ENCODE measurements around the gene LGI4. TPM values are rescaled to one million over a fixed set of nuclear protein-coding genes. Genes with fewer than 3 reads are reported as not detected.

The LGI4 gene
- total and polyA plus RNA-seq, 2 experiments from 2014 or later, result 3.4 to 4.3 TPM

DNA sequence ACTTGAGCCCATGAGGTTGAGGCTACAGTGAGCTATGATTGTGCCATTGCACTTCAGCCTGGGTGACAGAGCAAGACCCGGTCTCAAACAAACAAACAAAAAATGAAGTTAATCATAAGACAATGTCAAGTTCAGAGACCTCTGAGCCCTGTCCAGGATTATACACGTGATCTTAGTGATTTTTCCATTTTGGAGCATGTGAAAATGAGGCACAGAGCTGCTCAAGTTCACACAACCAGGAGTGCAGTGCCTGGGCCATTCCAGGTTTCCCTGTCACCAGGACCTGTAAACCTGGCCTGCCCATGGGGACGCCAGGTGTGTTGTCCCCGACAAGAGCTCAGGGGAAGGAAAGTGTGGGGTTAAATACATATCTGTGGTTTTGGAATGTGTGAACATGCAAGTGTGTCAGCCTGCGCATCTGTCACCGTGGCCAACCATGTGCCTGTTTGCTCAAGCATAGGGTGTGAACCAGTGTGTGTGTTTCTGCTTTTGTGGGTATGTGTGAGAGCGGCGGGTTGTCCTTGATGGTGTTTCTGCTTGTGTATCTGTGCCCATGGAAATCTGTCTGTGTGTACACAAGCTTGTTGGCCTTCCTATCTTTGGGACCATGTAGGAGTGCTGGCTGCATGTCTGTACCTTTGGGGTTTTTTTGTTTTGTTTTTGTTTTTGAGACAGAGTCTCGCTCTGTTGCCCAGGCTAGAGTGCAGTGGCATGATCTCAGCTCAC is 2.3 kb upstream of the LGI4 start:
- peaks cover 7% of the 10 kb centered on the region; the same call in 1 of the 2 replicates for H3K27me3 ChIP-seq (ENCODE audit: insufficient read depth)
- no peak overlapping the region for H3K27ac ChIP-seq (ENCODE audit: low read depth)
- Mint-ChIP-seq H3K9me3 (no peaks in the 10 kb centered on the region; the same call in 2 of the 3 replicates), H3K36me3 (ENCODE audit: low read depth) (no peaks in the 10 kb centered on the region; the same call in 2 of the 3 replicates), H3K27ac (no peak overlapping the region), H3K4me1 (peaks cover 34% of the 10 kb centered on the region), H3K4me3 (no peak overlapping the region), H3K27me3 (ENCODE audit: insufficient read depth, low read depth, poor library complexity) (peaks cover 24% of the 10 kb centered on the region)
- H4K20me1 ChIP-seq (replicated peaks; ENCODE audit: insufficient read depth), result no peaks in the 10 kb centered on the region
- DNase-seq (ENCODE audit: low spot score), result no peak
- 0 out of 2 replicates have a peak, but pooled peaks cover 6% of the 10 kb centered on the region for H3F3A ChIP-seq (replicated peaks; ENCODE audit: low read depth)
- H3K4me2 ChIP-seq, result no peak overlapping the region
- TF ChIP-seq, protein P1, sequence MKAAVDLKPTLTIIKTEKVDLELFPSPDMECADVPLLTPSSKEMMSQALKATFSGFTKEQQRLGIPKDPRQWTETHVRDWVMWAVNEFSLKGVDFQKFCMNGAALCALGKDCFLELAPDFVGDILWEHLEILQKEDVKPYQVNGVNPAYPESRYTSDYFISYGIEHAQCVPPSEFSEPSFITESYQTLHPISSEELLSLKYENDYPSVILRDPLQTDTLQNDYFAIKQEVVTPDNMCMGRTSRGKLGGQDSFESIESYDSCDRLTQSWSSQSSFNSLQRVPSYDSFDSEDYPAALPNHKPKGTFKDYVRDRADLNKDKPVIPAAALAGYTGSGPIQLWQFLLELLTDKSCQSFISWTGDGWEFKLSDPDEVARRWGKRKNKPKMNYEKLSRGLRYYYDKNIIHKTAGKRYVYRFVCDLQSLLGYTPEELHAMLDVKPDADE (IDR thresholded peaks at IDR 0.05), result no peak
- TF ChIP-seq JUNB (IDR thresholded peaks at IDR 0.05; ENCODE audit: unreplicated experiment) (no peak), NANOG (IDR thresholded peaks at IDR 0.05; ENCODE audit: borderline replicate concordance) (no peak), STAT1 (IDR thresholded peaks at IDR 0.05; ENCODE audit: unreplicated experiment) (no peak), ZNF114 (CRISPR knock-in tag; IDR thresholded peaks at IDR 0.05) (no peak), ZNF331 (CRISPR knock-in tag; IDR thresholded peaks at IDR 0.05; ENCODE audit: low read depth) (no peak), POLR2AphosphoS5 (IDR thresholded peaks at IDR 0.05; ENCODE audit: low read depth) (no peak), CREB1 (CRISPR knock-in tag; IDR thresholded peaks at IDR 0.05; ENCODE audit: low read depth) (no peak), EZH2phosphoT487 (IDR thresholded peaks at IDR 0.05; ENCODE audit: unreplicated experiment) (no peak), EZH2 (IDR thresholded peaks at IDR 0.05; ENCODE audit: low read depth, unreplicated experiment) (no peak), REST (IDR thresholded peaks at IDR 0.05; ENCODE audit: unreplicated experiment) (no peak)
- TF ChIP-seq, protein P2, sequence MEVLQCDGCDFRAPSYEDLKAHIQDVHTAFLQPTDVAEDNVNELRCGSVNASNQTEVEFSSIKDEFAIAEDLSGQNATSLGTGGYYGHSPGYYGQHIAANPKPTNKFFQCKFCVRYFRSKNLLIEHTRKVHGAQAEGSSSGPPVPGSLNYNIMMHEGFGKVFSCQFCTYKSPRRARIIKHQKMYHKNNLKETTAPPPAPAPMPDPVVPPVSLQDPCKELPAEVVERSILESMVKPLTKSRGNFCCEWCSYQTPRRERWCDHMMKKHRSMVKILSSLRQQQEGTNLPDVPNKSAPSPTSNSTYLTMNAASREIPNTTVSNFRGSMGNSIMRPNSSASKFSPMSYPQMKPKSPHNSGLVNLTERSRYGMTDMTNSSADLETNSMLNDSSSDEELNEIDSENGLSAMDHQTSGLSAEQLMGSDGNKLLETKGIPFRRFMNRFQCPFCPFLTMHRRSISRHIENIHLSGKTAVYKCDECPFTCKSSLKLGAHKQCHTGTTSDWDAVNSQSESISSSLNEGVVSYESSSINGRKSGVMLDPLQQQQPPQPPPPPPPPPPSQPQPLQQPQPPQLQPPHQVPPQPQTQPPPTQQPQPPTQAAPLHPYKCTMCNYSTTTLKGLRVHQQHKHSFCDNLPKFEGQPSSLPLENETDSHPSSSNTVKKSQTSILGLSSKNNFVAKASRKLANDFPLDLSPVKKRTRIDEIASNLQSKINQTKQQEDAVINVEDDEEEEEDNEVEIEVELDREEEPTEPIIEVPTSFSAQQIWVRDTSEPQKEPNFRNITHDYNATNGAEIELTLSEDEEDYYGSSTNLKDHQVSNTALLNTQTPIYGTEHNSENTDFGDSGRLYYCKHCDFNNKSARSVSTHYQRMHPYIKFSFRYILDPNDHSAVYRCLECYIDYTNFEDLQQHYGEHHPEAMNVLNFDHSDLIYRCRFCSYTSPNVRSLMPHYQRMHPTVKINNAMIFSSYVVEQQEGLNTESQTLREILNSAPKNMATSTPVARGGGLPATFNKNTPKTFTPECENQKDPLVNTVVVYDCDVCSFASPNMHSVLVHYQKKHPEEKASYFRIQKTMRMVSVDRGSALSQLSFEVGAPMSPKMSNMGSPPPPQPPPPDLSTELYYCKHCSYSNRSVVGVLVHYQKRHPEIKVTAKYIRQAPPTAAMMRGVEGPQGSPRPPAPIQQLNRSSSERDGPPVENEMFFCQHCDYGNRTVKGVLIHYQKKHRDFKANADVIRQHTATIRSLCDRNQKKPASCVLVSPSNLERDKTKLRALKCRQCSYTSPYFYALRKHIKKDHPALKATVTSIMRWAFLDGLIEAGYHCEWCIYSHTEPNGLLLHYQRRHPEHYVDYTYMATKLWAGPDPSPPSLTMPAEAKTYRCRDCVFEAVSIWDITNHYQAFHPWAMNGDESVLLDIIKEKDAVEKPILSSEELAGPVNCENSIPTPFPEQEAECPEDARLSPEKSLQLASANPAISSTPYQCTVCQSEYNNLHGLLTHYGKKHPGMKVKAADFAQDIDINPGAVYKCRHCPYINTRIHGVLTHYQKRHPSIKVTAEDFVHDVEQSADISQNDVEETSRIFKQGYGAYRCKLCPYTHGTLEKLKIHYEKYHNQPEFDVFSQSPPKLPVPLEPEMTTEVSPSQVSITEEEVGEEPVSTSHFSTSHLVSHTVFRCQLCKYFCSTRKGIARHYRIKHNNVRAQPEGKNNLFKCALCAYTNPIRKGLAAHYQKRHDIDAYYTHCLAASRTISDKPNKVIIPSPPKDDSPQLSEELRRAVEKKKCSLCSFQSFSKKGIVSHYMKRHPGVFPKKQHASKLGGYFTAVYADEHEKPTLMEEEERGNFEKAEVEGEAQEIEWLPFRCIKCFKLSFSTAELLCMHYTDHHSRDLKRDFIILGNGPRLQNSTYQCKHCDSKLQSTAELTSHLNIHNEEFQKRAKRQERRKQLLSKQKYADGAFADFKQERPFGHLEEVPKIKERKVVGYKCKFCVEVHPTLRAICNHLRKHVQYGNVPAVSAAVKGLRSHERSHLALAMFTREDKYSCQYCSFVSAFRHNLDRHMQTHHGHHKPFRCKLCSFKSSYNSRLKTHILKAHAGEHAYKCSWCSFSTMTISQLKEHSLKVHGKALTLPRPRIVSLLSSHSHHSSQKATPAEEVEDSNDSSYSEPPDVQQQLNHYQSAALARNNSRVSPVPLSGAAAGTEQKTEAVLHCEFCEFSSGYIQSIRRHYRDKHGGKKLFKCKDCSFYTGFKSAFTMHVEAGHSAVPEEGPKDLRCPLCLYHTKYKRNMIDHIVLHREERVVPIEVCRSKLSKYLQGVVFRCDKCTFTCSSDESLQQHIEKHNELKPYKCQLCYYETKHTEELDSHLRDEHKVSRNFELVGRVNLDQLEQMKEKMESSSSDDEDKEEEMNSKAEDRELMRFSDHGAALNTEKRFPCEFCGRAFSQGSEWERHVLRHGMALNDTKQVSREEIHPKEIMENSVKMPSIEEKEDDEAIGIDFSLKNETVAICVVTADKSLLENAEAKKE (CRISPR knock-in tag; IDR thresholded peaks at IDR 0.05), result no peak
- TF ChIP-seq, protein P3, sequence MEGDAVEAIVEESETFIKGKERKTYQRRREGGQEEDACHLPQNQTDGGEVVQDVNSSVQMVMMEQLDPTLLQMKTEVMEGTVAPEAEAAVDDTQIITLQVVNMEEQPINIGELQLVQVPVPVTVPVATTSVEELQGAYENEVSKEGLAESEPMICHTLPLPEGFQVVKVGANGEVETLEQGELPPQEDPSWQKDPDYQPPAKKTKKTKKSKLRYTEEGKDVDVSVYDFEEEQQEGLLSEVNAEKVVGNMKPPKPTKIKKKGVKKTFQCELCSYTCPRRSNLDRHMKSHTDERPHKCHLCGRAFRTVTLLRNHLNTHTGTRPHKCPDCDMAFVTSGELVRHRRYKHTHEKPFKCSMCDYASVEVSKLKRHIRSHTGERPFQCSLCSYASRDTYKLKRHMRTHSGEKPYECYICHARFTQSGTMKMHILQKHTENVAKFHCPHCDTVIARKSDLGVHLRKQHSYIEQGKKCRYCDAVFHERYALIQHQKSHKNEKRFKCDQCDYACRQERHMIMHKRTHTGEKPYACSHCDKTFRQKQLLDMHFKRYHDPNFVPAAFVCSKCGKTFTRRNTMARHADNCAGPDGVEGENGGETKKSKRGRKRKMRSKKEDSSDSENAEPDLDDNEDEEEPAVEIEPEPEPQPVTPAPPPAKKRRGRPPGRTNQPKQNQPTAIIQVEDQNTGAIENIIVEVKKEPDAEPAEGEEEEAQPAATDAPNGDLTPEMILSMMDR (conservative IDR thresholded peaks at IDR 0.05; ENCODE audit: low read depth in 2 of 2), result no peak
- peaks cover 25% of the 10 kb centered on the region for H3K4me1 ChIP-seq (ENCODE audit: insufficient read depth)
- no peak overlapping the region for H3K4me3 ChIP-seq
- H2AFZ ChIP-seq, result no peak overlapping the region
- no peaks in the 10 kb centered on the region for H3K36me3 ChIP-seq (ENCODE audit: insufficient read depth)
- peaks cover 10% of the 10 kb centered on the region for H3K9me2 ChIP-seq (ENCODE audit: insufficient read depth)
- H3K79me2 ChIP-seq (replicated peaks; ENCODE audit: insufficient read depth), result no peaks in the 10 kb centered on the region
- ATAC-seq, result no peak

Measured in GM23338 (cell line).